Glomerular visceral epithelial cell (primary cell): Measurements from ENCODE around the gene GSC2.

ENCODE experiments used
- DNase-seq: peaks from one replicate; pipeline ENCODE4 v3.0.0-alpha.2; 2016; ENCODE audit errors: extremely low spot score

Gene GSC2

DNA sequence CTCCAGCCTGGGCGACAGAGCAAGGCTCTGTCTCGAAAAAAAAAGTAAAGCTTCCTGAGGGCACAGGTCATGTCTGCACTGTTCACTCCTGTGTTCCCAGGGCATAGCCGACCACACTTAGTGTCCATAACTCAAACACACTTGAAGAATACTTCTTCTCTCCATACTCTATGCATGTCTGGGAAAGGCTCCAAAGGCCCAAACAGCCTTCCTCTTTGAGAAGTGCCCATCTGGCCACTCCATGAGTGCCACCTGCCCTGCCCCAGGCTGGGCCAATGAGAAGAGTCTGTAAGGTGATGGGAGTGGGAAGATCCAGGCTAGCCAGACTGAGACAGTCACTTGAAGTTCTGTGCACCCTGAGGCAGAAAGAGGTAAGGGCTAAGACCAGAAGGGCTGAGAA, 52.6 kb downstream of the GSC2 start:
- DNase-seq = no peak
